Measurements from ENCODE around the gene TPSAB1.
"Not testable (repeated sequence)": the region's sequence is repeated elsewhere in the genome, so short reads cannot be mapped to it uniquely, and the experiment has no call there.

TPSAB1 gene

DNA sequence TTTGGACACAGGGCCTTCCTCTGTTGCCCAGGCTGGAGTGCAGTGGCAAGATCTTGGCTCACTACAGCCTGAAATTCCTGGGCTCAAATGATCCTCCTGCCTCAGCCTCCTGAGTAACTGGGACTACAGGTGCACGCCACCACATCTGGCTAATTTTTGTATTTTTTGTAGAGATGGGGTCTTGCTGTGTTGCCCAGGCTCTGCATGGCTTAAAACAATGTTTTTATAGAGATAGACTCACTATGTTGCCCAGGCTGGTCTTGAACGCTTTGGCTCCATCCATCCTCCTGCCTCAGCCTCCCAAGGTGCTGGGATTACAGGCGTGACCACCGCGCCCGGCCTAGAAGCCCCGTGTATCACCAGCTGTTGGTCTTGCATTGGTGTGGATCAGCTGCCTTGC, 28.9 kb downstream of the TPSAB1 start:
- ATAC-seq (ENCODE audit: low read depth); H3K27ac Mint-ChIP-seq; DNase-seq (ENCODE audit: low spot score in 2 of 2); H3K4me3 Mint-ChIP-seq; H3K36me3 Mint-ChIP-seq; H3K9me3 Mint-ChIP-seq; H3K4me1 Mint-ChIP-seq: not testable (repeated sequence)
- H3K27me3 Mint-ChIP-seq: peaks cover 19% of the 10 kb centered on the region

DNA sequence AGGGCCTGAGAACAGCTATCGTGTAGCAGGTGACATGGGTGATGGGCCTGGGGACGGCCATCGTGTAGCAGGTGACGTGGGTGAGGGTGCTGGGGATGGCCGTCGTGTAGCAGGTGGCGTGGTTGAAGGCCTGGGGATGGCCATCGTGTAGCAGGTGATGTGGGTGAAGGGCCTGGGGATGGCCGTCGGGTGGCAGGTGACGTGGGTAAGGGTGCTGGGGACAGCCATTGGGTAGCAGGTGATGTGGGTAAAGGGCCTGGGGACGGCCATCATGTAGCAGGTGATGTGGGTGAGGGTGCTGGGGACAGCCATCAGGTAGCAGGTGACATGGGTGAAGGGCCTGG, 30.8 kb downstream of the TPSAB1 start:
- Mint-ChIP-seq H3K27ac (no peak overlapping the region), H3K27me3 (peaks cover 24% of the 10 kb centered on the region), H3K4me1 (peaks cover 5% of the 10 kb centered on the region), H3K36me3 (no peaks in the 10 kb centered on the region), H3K4me3 (no peak overlapping the region), H3K9me3 (no peaks in the 10 kb centered on the region)
- ATAC-seq (ENCODE audit: low read depth) (no peak), DNase-seq (ENCODE audit: low spot score in 2 of 2) (no peak)

DNA sequence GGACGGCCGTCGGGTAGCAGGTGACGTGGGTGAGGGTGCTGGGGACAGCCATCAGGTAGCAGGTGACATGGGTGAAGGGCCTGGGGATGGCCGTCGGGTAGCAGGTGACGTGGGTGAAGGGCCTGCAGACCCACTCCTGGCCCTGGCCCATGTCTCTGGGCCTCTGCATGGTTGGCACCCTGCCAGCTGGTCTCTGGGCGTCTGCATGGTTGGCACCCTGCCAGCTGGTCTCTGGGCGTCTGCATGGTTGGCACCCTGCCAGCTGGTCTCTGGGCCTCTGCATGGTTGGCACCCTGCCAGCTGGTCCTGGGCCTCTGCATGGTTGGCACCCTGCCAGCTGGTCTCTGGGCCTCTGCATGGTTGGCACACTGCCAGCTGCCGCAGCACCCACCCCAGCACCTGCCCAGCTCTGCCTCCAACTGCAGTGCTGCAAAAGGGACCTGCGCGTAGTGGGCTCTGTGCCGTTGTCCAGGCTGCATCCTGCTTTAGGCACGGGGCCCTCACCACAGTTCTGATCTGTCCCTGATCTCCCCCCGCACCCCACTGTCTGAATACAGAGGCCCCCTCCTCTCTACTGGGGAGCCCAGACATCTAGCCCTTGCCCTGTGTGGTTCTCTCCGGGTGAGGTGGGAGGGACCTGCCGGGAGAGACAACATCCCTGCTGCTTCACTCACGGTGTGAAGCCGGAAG, 31.4 kb downstream of the TPSAB1 start:
- H3K27me3 Mint-ChIP-seq: peaks cover 24% of the 10 kb centered on the region
- DNase-seq (ENCODE audit: low spot score in 2 of 2); H3K36me3 Mint-ChIP-seq; H3K4me1 Mint-ChIP-seq; ATAC-seq (ENCODE audit: low read depth); H3K27ac Mint-ChIP-seq; H3K4me3 Mint-ChIP-seq; H3K9me3 Mint-ChIP-seq: not testable (repeated sequence)

DNA sequence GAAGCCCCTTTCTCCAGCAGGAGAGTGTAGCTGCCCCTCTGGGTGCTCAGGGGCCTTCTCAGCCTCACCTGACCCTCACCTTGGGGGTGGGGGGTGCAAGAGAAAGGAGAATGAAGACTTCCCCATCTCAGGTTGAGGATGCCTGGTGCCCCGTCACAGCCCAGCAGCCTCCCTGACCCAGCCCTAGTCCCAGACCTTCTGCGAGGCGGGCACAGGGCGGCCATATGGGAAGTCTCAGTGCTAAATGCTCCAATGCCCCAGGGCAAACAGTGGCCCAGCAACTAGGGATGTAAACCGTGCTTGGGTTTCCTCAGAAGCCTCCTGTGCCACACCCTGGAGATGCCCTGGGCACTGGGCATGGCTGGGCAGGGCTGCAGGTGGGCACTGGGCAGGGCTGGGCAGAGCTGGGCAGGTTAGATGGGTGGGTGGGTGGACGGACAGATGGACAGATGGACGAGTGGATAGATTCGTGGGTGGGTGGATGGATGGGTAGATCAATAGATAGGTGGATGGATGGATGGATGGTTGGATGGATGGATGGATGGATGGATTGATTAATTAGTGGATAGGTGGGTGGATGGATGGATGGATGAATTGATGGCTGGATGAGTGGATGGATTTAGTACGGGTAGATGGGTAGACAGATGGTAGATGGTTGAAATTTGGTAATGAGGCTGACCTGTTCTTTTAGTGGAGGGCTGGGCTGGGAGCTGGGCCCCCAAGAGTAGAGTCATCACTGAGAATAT, 32.1 kb downstream of the TPSAB1 start:
- ATAC-seq (ENCODE audit: low read depth): no peak
- peaks cover 5% of the 10 kb centered on the region for H3K4me1 Mint-ChIP-seq
- no peaks in the 10 kb centered on the region for H3K9me3 Mint-ChIP-seq
- H3K27me3 Mint-ChIP-seq: peaks cover 26% of the 10 kb centered on the region
- no peak for DNase-seq (ENCODE audit: low spot score in 2 of 2)
- H3K27ac Mint-ChIP-seq: no peak overlapping the region
- no peaks in the 10 kb centered on the region for H3K36me3 Mint-ChIP-seq
- no peak overlapping the region for H3K4me3 Mint-ChIP-seq

DNA sequence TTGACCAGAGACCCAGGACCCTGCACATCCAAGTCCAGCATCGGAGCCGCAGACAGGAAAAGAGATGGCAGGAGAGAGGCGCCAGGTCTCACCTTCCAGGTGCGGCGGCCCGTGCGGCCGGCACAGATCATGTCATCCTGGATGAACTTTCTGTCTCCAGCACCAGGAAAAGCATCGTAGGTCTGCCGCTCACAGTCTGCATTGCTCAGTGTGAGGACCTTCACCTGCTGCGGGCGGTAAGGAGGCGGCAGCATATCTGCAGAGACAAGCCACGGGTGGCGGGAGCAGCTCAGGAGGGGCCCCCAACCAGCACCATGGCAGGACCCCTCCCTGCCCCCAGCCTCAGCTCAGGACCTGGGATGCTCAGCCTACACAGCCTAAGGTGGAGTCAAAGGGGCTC, 33.3 kb downstream of the TPSAB1 start:
- Mint-ChIP-seq H3K27me3 (peaks cover 29% of the 10 kb centered on the region), H3K4me1 (peaks cover 5% of the 10 kb centered on the region), H3K9me3 (no peaks in the 10 kb centered on the region), H3K27ac (no peak overlapping the region), H3K4me3 (no peak overlapping the region), H3K36me3 (no peaks in the 10 kb centered on the region)
- DNase-seq (ENCODE audit: low spot score in 2 of 2) (no peak), ATAC-seq (ENCODE audit: low read depth) (no peak)

DNA sequence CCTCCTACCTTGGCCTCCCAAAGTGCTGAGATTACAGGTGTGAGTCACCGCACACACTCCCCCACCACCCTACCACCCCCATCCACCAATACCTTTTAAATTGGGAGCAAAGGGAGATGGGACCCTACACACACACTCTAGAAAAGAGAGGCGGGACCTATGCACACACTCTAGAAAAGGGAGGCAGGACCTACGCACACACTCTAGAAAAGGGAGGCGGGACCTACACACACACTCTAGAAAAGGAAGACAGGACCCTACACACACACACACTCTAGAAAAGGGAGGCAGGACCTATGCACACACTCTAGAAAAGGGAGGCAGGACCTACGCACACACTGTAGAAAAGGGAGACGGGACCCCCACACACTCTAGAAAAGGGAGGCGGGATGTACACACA, 34.3 kb downstream of the TPSAB1 start:
- peaks cover 25% of the 10 kb centered on the region for H3K27me3 Mint-ChIP-seq
- ATAC-seq (ENCODE audit: low read depth): no peak
- no peak overlapping the region for H3K4me3 Mint-ChIP-seq
- no peaks in the 10 kb centered on the region for H3K9me3 Mint-ChIP-seq
- no peaks in the 10 kb centered on the region for H3K36me3 Mint-ChIP-seq
- DNase-seq (ENCODE audit: low spot score in 2 of 2): no peak
- no peak overlapping the region for H3K27ac Mint-ChIP-seq
- H3K4me1 Mint-ChIP-seq: peaks cover 5% of the 10 kb centered on the region

DNA sequence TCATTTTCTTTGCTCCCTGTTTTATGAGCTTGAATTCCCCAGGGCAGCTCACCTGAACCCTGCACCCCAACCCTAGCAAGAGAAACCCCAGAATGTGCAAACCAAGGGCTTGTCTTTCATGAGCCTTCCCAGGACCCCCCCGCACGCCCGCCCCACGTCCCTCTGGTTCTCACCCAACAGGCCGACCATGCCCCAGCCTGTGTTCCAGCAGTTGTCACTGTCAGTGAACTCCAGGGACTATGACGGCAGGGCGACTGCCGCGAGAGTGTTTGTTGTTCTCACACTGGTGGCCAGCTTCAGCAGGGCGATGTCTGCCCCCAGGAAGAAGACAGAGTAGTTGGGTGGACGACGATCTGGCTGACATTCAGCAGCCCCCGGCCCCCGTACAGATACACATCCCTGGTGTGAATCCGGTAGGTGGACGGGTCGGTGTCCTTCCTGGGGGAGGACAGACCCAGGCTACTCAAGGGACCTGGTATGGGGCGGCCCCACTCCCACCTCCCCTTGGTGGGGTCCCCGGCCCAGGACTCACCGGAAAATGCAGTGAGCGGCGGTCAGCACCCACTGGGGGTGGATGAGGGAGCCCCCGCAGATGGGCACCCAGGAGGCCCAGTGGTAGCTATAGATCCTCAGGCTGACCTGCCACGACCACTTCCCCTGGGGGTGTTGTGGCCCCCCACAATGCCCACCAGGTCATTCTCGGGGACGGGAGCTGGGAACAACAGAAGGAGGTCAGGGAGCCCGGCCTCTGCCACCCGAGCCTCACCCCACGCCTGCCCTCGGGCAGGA, 35.5 kb downstream of the TPSAB1 start:
- ATAC-seq (ENCODE audit: low read depth): no peak
- DNase-seq (ENCODE audit: low spot score in 2 of 2): no peak
- Mint-ChIP-seq H3K27me3 (peaks cover 25% of the 10 kb centered on the region), H3K36me3 (no peaks in the 10 kb centered on the region), H3K27ac (no peak overlapping the region), H3K4me1 (peaks cover 5% of the 10 kb centered on the region), H3K9me3 (no peaks in the 10 kb centered on the region), H3K4me3 (no peak overlapping the region)

DNA sequence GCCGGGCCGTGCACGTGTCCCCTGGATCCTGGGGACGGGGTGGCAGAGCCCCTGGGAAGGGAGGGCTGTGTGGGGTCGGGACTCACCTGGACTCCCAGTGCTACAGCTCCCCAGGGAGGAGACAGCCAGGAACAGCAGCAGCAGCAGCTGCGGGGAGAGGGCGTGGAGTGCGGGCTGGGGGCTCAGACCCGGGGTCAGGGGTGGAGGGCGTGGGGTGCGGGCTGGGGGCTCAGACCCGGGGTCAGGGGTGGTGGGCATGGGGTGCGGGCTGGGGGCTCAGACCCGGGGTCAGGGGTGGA, 36.0 kb downstream of the TPSAB1 start:
- Mint-ChIP-seq H3K9me3 (no peaks in the 10 kb centered on the region), H3K27me3 (peaks cover 21% of the 10 kb centered on the region)

DNA sequence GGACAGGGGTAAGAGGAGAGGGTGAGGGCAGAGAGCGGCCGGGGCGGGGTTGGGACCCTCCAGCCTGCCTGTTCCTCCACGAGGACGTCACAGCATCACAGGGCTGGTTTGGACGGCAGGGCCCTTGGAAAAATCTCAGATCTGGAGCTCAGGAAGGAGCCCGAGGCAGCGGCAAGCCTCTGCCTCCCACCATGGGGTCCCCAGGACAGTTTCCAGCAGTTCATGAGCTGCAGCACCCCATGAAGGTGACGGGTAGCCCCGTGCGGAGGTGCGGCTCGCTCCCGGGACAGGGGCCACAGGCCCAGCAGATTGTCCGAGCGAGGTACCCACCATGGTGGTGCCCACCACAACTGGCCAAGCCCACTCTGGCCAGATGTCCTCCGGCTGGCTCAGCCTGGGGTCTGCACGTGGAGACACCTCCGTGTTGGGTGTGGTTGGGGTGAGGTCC, 36.7 kb downstream of the TPSAB1 start:
- Mint-ChIP-seq H3K36me3 (no peaks in the 10 kb centered on the region), H3K4me1 (no peaks in the 10 kb centered on the region), H3K9me3 (no peaks in the 10 kb centered on the region), H3K4me3 (no peak overlapping the region), H3K27me3 (peaks cover 21% of the 10 kb centered on the region), H3K27ac (no peak overlapping the region)
- ATAC-seq (ENCODE audit: low read depth) (no peak), DNase-seq (ENCODE audit: low spot score in 2 of 2) (no peak)

More for the DNA sequence above, 36.0 kb downstream of the TPSAB1 start:
- DNase-seq (ENCODE audit: low spot score in 2 of 2) (no peak), ATAC-seq (ENCODE audit: low read depth) (no peak)
- Mint-ChIP-seq H3K4me3 (no peak overlapping the region), H3K36me3 (no peaks in the 10 kb centered on the region), H3K27ac (no peak overlapping the region), H3K4me1 (peaks cover 1% of the 10 kb centered on the region)

DNA sequence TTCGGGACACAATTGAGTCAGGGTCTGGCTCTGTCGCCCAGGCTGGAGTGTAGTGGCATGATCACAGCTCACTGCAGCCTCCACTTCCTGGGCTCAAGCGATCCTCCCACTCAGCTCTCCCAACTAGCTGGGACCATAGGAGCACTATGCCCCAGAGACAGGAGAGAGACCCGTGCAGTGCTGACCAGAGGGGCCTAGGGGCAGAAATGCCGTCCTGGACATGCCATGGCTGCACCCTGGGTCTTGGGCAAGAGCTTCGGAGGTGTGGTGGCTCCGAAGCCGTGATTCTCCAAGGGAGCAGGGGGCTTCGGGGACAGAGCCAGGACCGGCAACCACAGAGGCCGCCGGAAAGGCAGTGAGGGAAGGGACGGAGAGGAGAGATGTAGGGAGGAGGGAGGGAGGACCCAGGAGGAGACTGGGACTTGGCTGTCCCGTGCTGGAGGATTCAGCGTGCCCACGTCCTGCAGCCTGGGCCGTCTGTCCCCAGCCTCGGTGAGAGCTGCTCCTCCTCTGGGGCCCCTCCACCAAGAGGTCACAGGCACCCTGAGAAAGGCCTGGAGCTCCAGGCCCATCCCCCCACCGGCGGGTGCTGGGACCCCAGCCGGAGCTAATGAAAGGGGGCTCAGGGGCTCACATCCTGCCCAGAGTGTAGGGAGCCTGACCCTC, 37.2 kb downstream of the TPSAB1 start:
- ATAC-seq (ENCODE audit: low read depth): no peak
- H3K9me3 Mint-ChIP-seq: no peaks in the 10 kb centered on the region
- no peaks in the 10 kb centered on the region for H3K4me1 Mint-ChIP-seq
- DNase-seq (ENCODE audit: low spot score in 2 of 2): no peak
- H3K27me3 Mint-ChIP-seq: peaks cover 18% of the 10 kb centered on the region
- no peak overlapping the region for H3K4me3 Mint-ChIP-seq
- H3K36me3 Mint-ChIP-seq: no peaks in the 10 kb centered on the region
- no peak overlapping the region for H3K27ac Mint-ChIP-seq

DNA sequence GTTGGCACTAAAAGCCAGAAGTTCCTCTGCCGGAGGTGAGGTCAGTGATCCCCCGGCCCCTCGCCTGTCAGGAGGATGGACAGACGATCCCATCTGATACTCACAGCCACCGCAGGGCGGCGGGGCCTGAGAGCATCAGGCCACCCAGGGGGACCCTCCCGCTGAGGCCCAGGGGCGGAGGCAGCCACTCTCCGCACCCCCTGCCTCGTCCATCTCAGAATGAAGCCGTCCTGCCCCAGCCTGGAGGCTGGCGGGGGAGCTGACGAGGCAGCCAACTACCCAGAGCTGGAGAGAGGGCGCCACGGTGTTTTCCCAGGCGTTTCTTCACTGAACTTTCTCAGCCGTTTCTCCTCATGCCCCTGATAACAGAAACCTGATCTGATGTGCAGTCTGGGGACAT, 38.0 kb downstream of the TPSAB1 start:
- DNase-seq (ENCODE audit: low spot score in 2 of 2) (no peak), ATAC-seq (ENCODE audit: low read depth) (peak; percentile 21)
- Mint-ChIP-seq H3K9me3 (no peaks in the 10 kb centered on the region), H3K27me3 (peaks cover 13% of the 10 kb centered on the region), H3K4me1 (peaks cover 2% of the 10 kb centered on the region), H3K4me3 (no peak overlapping the region), H3K27ac (no peak overlapping the region), H3K36me3 (no peaks in the 10 kb centered on the region)

DNA sequence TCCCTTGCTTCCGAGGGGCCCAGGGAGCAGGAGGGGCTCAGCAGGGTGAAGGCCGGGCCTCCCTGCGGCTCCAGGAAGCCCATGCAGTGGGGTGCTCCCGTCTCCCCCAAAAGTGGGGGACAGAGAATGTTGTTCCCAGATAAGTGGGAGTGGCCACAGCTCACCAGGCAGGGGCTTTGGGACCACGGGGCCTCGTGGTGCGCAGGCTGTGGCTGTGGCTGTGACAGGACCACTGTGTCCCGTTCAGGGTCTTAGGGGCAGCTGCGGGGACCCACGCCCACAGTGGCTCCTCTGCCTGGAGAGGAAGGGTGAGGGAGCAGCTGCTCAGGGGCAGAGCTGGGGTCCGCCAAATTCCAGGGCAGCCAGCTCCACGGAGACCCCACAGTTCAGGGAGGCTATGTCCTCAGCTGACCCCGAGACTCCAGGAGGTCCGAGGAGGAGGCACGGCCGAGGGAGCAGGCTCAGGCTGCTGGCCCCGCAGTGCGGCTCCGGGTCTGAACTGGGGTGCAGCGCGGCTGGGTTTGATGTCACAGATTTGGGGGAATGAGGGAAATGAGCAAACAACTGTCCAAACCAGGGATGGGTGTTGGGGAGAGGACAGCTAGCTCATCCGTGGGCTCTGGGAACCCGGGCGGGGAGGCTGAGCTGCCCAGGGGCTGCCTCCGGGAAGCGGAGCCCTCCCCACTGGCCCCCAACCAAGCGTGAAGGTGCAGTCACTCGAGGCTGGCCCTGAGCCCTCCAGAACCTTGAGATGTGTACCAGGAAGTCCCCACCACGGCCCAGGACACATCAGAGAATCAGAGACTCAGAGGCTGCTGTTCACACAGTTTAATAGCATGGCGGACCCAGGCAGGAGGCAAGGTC, 38.8 kb downstream of the TPSAB1 start:
- Mint-ChIP-seq H3K9me3 (no peaks in the 10 kb centered on the region), H3K4me3 (no peak overlapping the region), H3K27me3 (peaks cover 13% of the 10 kb centered on the region), H3K36me3 (no peaks in the 10 kb centered on the region), H3K4me1 (peaks cover 2% of the 10 kb centered on the region), H3K27ac (no peak overlapping the region)
- ATAC-seq (ENCODE audit: low read depth) (no peak), DNase-seq (ENCODE audit: low spot score in 2 of 2) (no peak)

DNA sequence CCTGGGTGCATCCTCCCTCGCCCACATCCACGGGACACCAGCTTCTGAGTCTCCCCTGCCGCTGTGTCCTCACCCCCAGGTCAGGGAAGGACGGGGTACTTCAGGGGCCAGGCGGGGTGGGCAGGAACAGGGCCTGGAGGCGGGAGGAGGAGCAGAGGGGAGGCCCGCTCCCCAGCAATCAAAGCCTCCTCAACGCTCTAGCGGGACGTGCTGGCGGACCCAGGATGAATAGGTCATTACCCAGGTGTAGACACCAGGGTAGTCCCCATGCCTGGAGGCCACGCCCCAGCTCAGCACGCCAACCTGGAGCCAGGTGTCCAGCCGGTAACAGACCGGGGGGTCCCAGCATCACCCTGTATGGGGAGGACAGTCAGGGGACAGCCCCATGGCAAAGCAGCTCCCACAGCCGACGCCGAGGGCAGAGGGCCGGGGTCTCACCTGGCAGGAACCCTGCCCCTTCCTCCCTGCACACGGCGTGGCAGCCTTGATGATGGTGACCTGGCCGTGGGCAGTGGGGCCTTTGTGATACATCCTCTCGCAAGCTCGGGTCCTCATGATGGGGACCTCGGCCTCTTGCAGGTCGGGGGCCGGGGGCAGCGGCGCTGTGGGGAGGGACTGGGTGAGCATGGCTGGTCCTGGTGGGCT, 39.6 kb downstream of the TPSAB1 start:
- DNase-seq (ENCODE audit: low spot score in 2 of 2): no peak
- Mint-ChIP-seq H3K9me3 (no peaks in the 10 kb centered on the region), H3K27ac (no peak overlapping the region), H3K27me3 (peaks cover 11% of the 10 kb centered on the region), H3K4me1 (peaks cover 2% of the 10 kb centered on the region), H3K36me3 (no peaks in the 10 kb centered on the region), H3K4me3 (no peak overlapping the region)
- no peak for ATAC-seq (ENCODE audit: low read depth)
